Esophagus squamous epithelium (tissue), 5 donors: Measurements from ENCODE around the gene MCOLN3. TPM values are rescaled to one million over a fixed set of nuclear protein-coding genes. Genes with fewer than 3 reads are reported as not detected.

Experiments
- DNase-seq: peaks from one replicate; lab custom pipeline; 2025; lab: John Stamatoyannopoulos, UW
- H3K27ac ChIP-seq, 4 donors: fragments of 200-600 bp; sonication (generic); one replicate each; pipeline ENCODE4 v1.5.1; 2016 to 2019; ENCODE audit warnings: mild to moderate bottlenecking in 1 of 4
- H3K27me3 ChIP-seq, 4 donors: fragments of 200-600 bp; sonication (generic); 1 replicate in 3 of 4; 2 replicates in 1 of 4; pipeline versions ENCODE4 v1.5.1 to v1.6.0; 2017 to 2021; ENCODE audit warnings: antibody characterized with exemption in 1 of 4
- H3K36me3 ChIP-seq, 3 donors: fragments of 200-600 bp; sonication (generic); one replicate each; pipeline ENCODE4 v1.5.1; 2016 to 2019
- H3K4me1 ChIP-seq, 3 donors: fragments of 200-600 bp; sonication (generic); one replicate each; pipeline ENCODE4 v1.5.1; 2017 to 2019
- H3K4me3 ChIP-seq, 4 donors: fragments of 200-600 bp; sonication (generic); 1 replicate in 3 of 4; 2 replicates in 1 of 4; pipeline ENCODE4 v1.5.1; 2016 to 2019; ENCODE audit warnings: mild to moderate bottlenecking in 2 of 4, moderate library complexity in 1 of 4
- H3K9me3 ChIP-seq, 3 donors: fragments of 200-600 bp; sonication (generic); one replicate each; pipeline ENCODE4 v1.5.1; 2016 to 2019
- POLR2A ChIP-seq, 4 donors: fragments of 450-650 bp; IDR thresholded peaks; one replicate each; pipeline ENCODE4 v1.6.1; 2017; ENCODE audit warnings: antibody characterized with exemption in 4 of 4, mild to moderate bottlenecking in 4 of 4, moderate library complexity in 3 of 4
- WGBS, 2 donors: methylation state at CpG; one replicate each; pipeline ENCODE4 v1.1.5; 2018; 5-methylcytosine and 5-hydroxymethylcytosine counted together
- intact Hi-C: fragments of 100-400 bp; cut with DNase I; formaldehyde crosslinking; loops from one replicate; pipeline ENCODE4 v1.15.0; 2022
- total RNA-seq, 4 donors: library from RNA; depleted of rRNA; stranded (reverse); fragments of >200 nt; gene quantifications; one replicate each; pipeline ENCODE4 v1.1.0, GENCODE V29; 2016
- TF ChIP-seq, protein P1 (sequence below), 6 experiments: fragments of 450-650 bp in 4 of 6; fragments of 200-600 bp in 2 of 6; sonication (generic) in 2 of 6; IDR thresholded peaks; one replicate each; pipeline ENCODE4 v1.5.1; 2016 to 2019; ENCODE audit warnings: antibody characterized with exemption in 6 of 6, mild to moderate bottlenecking in 4 of 6, moderate library complexity in 4 of 6
- donor health status: DM: yes; HTN: yes; CAD: no.

The MCOLN3 gene
- total RNA-seq, 4 donors from 2014 or later = 0.32 to 2.3 (median 0.61) TPM; not detected in 1

GRCh38 chr1:85070972-85071492, 22.7 kb upstream of the MCOLN3 start:
- no peak overlapping the region for H3K27ac ChIP-seq
- 91 to 98% methylated on average over 3 of the region's 3 CpGs for WGBS, 2 donors
- no peak overlapping the region for H3K4me3 ChIP-seq
- no peaks in the 10 kb centered on the region for H3K9me3 ChIP-seq
- no peaks in the 10 kb centered on the region for H3K36me3 ChIP-seq
- no peaks in the 10 kb centered on the region for H3K4me1 ChIP-seq
- no peak for DNase-seq
- H3K27me3 ChIP-seq = no peaks in the 10 kb centered on the region
- intact Hi-C loops = no loop called here
- TF ChIP-seq, protein P1, sequence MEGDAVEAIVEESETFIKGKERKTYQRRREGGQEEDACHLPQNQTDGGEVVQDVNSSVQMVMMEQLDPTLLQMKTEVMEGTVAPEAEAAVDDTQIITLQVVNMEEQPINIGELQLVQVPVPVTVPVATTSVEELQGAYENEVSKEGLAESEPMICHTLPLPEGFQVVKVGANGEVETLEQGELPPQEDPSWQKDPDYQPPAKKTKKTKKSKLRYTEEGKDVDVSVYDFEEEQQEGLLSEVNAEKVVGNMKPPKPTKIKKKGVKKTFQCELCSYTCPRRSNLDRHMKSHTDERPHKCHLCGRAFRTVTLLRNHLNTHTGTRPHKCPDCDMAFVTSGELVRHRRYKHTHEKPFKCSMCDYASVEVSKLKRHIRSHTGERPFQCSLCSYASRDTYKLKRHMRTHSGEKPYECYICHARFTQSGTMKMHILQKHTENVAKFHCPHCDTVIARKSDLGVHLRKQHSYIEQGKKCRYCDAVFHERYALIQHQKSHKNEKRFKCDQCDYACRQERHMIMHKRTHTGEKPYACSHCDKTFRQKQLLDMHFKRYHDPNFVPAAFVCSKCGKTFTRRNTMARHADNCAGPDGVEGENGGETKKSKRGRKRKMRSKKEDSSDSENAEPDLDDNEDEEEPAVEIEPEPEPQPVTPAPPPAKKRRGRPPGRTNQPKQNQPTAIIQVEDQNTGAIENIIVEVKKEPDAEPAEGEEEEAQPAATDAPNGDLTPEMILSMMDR (IDR thresholded peaks at IDR 0.05) = no peak
- TF ChIP-seq POLR2A (IDR thresholded peaks at IDR 0.05) = no peak

- intact Hi-C loops = no loop called here
- DNase-seq = no peak
- WGBS, 2 donors = 94 to 95% methylated on average over 2 of the region's 2 CpGs
- Histone ChIP-seq H3K9me3 (no peaks in the 10 kb centered on the region), H3K27me3 (no peaks in the 10 kb centered on the region), H3K36me3 (no peaks in the 10 kb centered on the region), H3K27ac (no peak overlapping the region), H3K4me1 (no peaks in the 10 kb centered on the region), H3K4me3 (no peak overlapping the region)
- TF ChIP-seq, protein P1 (IDR thresholded peaks at IDR 0.05) = no peak
- no peak for TF ChIP-seq POLR2A (IDR thresholded peaks at IDR 0.05)
These were observed 20.5 kb upstream of the MCOLN3 start for GRCh38 chr1:85068846-85069245.

DNA sequence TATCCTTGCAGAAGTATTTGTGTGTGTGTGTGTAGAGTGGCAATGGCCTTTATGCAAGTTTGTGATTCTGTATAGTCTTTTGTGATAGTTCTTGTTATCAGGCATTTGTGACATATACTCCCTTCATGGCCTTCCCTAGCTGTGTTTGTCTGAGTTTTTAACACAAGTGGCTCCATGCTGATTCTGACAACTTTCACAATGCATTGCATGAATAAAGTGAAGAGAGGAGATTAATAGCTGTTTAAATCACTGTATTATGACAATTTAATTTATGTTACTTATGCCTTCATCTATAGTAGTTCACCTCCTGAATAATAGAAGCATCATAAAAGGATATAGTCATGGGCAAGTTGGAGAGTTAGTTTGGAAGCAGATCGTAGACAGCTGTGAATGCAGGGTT, 17.2 kb upstream of the MCOLN3 start:
- intact Hi-C loops = no loop called here
- Histone ChIP-seq H3K4me1 (peaks cover 0 to 11% (median 0%) of the 10 kb centered on the region in 3 donors), H3K4me3 (no peak overlapping the region), H3K9me3 (no peaks in the 10 kb centered on the region), H3K27ac (no peak overlapping the region), H3K36me3 (no peaks in the 10 kb centered on the region), H3K27me3 (no peaks in the 10 kb centered on the region)
- no peak for DNase-seq
- 83 to 94% methylated on average over 1 of the region's 1 CpG for WGBS, 2 donors
- TF ChIP-seq, protein P1 (IDR thresholded peaks at IDR 0.05) = no peak
- no peak for TF ChIP-seq POLR2A (IDR thresholded peaks at IDR 0.05)

GRCh38 chr1:85062425-85063026, 14.2 kb upstream of the MCOLN3 start:
- no peaks in the 10 kb centered on the region for H3K36me3 ChIP-seq
- peaks cover 0 to 11% (median 0%) of the 10 kb centered on the region in 3 donors for H3K4me1 ChIP-seq
- H3K4me3 ChIP-seq = peak overlapping the region; percentile 31 to 66 (median 48)
- H3K9me3 ChIP-seq = no peaks in the 10 kb centered on the region
- intact Hi-C loops = no loop called here
- no peak for TF ChIP-seq POLR2A (IDR thresholded peaks at IDR 0.05)
- TF ChIP-seq, protein P1 (IDR thresholded peaks at IDR 0.05) = no peak
- peak overlapping the region in 2 of 4 donors; percentile 21 to 73 for H3K27ac ChIP-seq
- 22 to 38% methylated on average over 7 of the region's 7 CpGs for WGBS, 2 donors
- DNase-seq = no peak
- H3K27me3 ChIP-seq = no peaks in the 10 kb centered on the region

GRCh38 chr1:85061711-85062424, 13.6 kb upstream of the MCOLN3 start:
- H3K4me3 ChIP-seq = peak overlapping the region; percentile 31 to 66 (median 48)
- 14 to 20% methylated on average over 8 to 13 of the region's 25 CpGs for WGBS, 2 donors
- peak; percentile 66 for DNase-seq
- H3K36me3 ChIP-seq = no peaks in the 10 kb centered on the region
- H3K27me3 ChIP-seq = no peaks in the 10 kb centered on the region
- intact Hi-C loops = no loop called here
- peak overlapping the region in 3 of 4 donors; percentile 42 to 73 (median 60) for H3K27ac ChIP-seq
- TF ChIP-seq, protein P1 (IDR thresholded peaks at IDR 0.05) = no peak
- TF ChIP-seq POLR2A (IDR thresholded peaks at IDR 0.05) = no peak
- no peaks in the 10 kb centered on the region for H3K9me3 ChIP-seq
- peaks cover 0 to 11% (median 0%) of the 10 kb centered on the region in 3 donors for H3K4me1 ChIP-seq
